ENCODE measurements around the gene PRDX6. TPM values are rescaled to one million over a fixed set of nuclear protein-coding genes. Genes with fewer than 3 reads are reported as not detected.

The PRDX6 gene
- total and polyA plus RNA-seq, 2 of the 4 experiments (the other 2 are of a cell fraction) = 373 to 426 TPM

GRCh38 chr1:173489929-173490328 lies 12.8 kb downstream of the PRDX6 start:
- ATAC-seq (ENCODE audit: low read depth) = peak; percentile 56
- in situ Hi-C loops (cut with MboI; ENCODE audit: low sequenced_read_pairs) = no loop called here
- no peak overlapping the region for H2AK9ac ChIP-seq (replicated peaks; ENCODE audit: low read depth, low read length, poor library complexity)

More at GRCh38 chr1:173489929-173490328, 12.8 kb downstream of the PRDX6 start:
- Histone ChIP-seq H3K4me2 (ENCODE audit: low read depth, low read length) (no peak overlapping the region), H3K9me3 (ENCODE audit: control insufficient read depth, insufficient read depth, low read length) (no peaks in the 10 kb centered on the region), H3K36me3 (ENCODE audit: control insufficient read depth, insufficient read depth, low read length) (peaks cover 31% of the 10 kb centered on the region), H3K27ac (ENCODE audit: insufficient read depth, low read length) (peak overlapping the region; percentile 49; the same call in 1 of the 2 replicates), H2BK20ac (ENCODE audit: low read depth, low read length) (no peak overlapping the region), H3K27me3 (ENCODE audit: control insufficient read depth, insufficient read depth, low read length) (no peaks in the 10 kb centered on the region), H4K91ac (ENCODE audit: insufficient read depth, low read depth, low read length) (no peak overlapping the region), H2BK15ac (ENCODE audit: low read depth, low read length) (no peak overlapping the region), H3K9me1 (ENCODE audit: insufficient read depth, low read length) (peaks cover 2% of the 10 kb centered on the region; the same call in 1 of the 2 replicates), H4K5ac (ENCODE audit: low read depth, low read length) (peak overlapping the region; percentile 35; the same call in 1 of the 2 replicates), H3K56ac (ENCODE audit: extremely low read depth, insufficient read depth, low read length) (no peak overlapping the region), H2AK5ac (ENCODE audit: low read depth, low read length) (no peak overlapping the region), H3K23ac (ENCODE audit: low read depth, low read length) (no peak overlapping the region), H3K4me1 (ENCODE audit: control insufficient read depth, insufficient read depth, low read length) (no peaks in the 10 kb centered on the region), H3K18ac (ENCODE audit: low read depth, low read length) (no peak overlapping the region), H4K8ac (ENCODE audit: low read depth in 2 of 2, low read length in 2 of 2) (no peak overlapping the region), H2AFZ (replicated peaks; ENCODE audit: low read length, poor library complexity) (no peak overlapping the region), H3K4ac (ENCODE audit: low read depth, low read length) (no peak overlapping the region), H3K4me3 (ENCODE audit: insufficient read depth, low read depth, low read length) (no peak overlapping the region), H2BK120ac (ENCODE audit: low read depth, low read length) (no peak overlapping the region), H4K20me1 (ENCODE audit: insufficient read depth, low read length) (no peaks in the 10 kb centered on the region), H3K14ac (replicated peaks; ENCODE audit: low read depth, low read length) (no peak overlapping the region; the same call in 1 of the 2 replicates), H2BK5ac (ENCODE audit: low read depth, low read length, poor library complexity, severe bottlenecking) (no peak overlapping the region), H3K9ac (ENCODE audit: low read depth, low read length) (no peak overlapping the region), H3K79me1 (ENCODE audit: low read depth in 1 of 2, low read length in 2 of 2) (no peaks in the 10 kb centered on the region)
- no peak for DNase-seq
- dilution Hi-C loops (cut with HindIII; ENCODE audit: low sequenced_read_pairs, unreplicated experiment) = no loop called here
- no peak for TF ChIP-seq MAFK (IDR thresholded peaks at IDR 0.05; ENCODE audit: low read depth, low read length)
- no peak for TF ChIP-seq CHD1 (IDR thresholded peaks at IDR 0.05; ENCODE audit: low read depth, low read length)
- no peak for TF ChIP-seq RAD21 (IDR thresholded peaks at IDR 0.05; ENCODE audit: low read length)
- TF ChIP-seq POLR2A (IDR thresholded peaks at IDR 0.05; ENCODE audit: low read depth, low read length) = no peak
- TF ChIP-seq USF2 (IDR thresholded peaks at IDR 0.05; ENCODE audit: low read depth, low read length) = no peak
- TF ChIP-seq FOS (IDR thresholded peaks at IDR 0.05; ENCODE audit: low read depth, low read length) = no peak
- no peak for TF ChIP-seq MXI1 (IDR thresholded peaks at IDR 0.05; ENCODE audit: borderline replicate concordance, low read depth, low read length)
- TF ChIP-seq ELK1 (IDR thresholded peaks at IDR 0.05; ENCODE audit: borderline replicate concordance, low read depth, low read length) = no peak
- TF ChIP-seq NFE2L2 (IDR thresholded peaks at IDR 0.05; ENCODE audit: low read depth, low read length) = no peak
- TF ChIP-seq RCOR1 (IDR thresholded peaks at IDR 0.05; ENCODE audit: insufficient replicate concordance, low read length) = no peak
- TF ChIP-seq MAZ (IDR thresholded peaks at IDR 0.05; ENCODE audit: borderline replicate concordance, low read depth, low read length) = no peak
- no peak for TF ChIP-seq CTCF (conservative IDR thresholded peaks at IDR 0.05; ENCODE audit: low read depth, low read length)
- TF ChIP-seq CEBPB (IDR thresholded peaks at IDR 0.05; ENCODE audit: low read depth, low read length) = no peak
- no peak for TF ChIP-seq SMC3 (IDR thresholded peaks at IDR 0.05; ENCODE audit: low read depth, low read length)
- no peak for TF ChIP-seq RFX5 (IDR thresholded peaks at IDR 0.05; ENCODE audit: low read depth, low read length)
- TF ChIP-seq BHLHE40 (IDR thresholded peaks at IDR 0.05; ENCODE audit: low read depth, low read length) = no peak
- BruUV-seq (replicated peaks) = no TSS peak
- intact Hi-C loops (cut with micrococcal nuclease) = no loop called here
- ChIA-PET CTCF (no interaction called here), POLR2A (ENCODE audit: unreplicated experiment) (interaction anchor here (1.0 kb wide), 1 partner anchor 11 kb away, joined by 3 read pairs; no protein-coding TSS in a partner anchor)
- WGBS, 2 experiments (ENCODE audit: extremely low coverage in 2 of 2, insufficient read length in 1 of 2) = no CpG with 5 or more reads among the region's 3 CpGs

Measured in IMR-90 (cell line).